Stimulated activated CD8-positive, alpha-beta memory T cell treated with anti-CD3 and anti-CD28 coated beads, Interleukin-15, amount 100 ng/mL, for 1 hour (primary cell): ENCODE results near the gene PUS1.

Experiments
- DNase-seq: peaks from one replicate; pipeline ENCODE4 v3.0.0-alpha.2; 2020; ENCODE audit warnings: low read depth

Gene PUS1

DNA sequence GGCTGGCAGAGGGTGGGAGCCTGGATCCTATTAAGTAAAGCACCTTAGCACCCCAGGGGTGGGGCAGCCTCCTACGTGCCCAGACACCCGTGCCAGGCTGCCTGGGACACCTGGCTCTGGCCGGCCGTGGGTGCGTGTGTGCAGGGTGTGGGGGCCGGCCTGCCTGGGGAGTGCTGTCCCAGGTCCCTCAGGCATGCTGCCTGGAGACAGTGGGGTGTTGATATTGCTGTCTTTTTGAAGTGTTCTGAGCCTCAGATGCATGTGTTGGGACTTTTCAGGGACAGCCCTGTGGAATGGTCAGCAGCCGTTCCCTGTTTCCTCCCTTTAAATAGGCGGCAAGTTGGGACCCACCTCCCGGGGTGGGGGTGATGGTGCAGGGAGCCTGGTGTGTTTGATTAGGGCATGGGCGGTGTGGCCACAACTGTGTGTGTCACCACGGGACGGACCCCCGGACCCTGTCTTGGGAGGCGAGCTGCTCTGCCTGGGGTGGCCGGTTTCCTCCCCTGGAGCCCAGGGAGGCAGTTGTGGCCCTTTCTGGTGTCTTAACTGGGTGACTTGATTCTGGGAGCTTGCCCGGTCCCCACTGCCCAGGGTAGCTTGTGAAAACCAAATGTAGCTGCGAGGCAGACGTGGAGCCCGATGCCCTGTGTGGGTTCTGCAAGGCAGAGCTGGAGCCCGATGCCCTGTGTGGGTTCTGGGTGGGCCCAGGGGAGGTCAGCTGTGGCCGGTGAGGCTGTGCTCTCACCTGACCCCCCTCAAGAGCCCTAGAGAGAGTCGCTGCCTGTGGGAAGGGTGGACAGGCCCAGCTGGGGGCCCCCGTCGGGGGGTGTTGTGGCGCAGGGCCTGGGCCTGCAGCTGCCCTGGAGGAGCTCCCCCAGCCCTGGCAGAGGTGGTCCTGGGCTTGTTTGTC lies 26.5 kb upstream of the PUS1 start:
- DNase-seq = no peak

DNA sequence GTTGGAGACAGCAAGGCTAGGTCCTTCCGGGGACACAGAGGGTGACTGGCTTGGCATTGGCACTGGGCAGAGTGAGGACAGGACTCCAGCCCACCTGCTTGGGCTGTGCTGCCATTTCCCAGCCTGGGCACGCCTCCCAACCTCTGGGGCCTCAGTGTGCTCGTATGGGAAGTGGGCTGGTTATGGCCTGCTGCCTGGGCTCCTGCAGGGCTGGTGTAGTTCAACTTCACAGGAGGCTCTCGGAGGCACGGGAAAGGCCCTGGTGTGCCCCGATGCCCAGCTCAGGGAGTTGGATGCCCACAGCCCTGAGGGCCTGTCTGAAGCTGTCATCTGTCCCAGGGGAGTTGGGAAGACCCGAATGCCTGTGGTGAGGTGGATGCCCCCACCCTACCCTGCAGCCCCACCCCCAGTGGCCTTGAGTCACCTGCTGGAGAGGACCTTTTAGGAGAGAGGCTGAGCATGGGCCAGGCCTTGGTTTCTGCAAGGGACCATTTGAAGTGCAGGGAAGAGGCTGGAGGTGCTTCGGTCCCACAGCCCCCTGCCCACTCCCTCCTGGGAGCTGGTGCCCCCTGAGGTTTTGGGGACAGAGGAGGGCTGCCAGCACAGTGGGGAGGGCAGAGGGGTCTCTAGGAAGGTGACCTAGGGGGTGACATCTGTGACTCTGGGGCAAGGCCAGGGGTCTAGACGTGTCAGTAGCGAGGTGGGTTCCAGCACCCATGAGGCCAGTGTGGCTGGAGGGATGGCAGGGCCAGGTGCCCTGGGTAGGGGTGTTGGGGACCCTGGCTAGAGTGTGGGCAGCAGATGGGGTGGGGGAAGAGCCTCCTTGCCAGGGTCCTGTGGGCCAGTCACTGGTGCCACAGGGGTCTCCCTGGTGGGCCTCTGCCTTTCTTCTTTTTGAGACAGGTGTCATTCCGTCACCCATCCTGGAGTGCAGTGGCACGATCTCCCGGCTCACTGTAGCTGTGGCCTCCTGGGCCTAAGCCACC lies 25.5 kb upstream of the PUS1 start:
- DNase-seq = no peak

- DNase-seq = no peak
Measured at GRCh38 chr12:131904346-131904745, 24.7 kb upstream of the PUS1 start.

- no peak for DNase-seq
Measured at GRCh38 chr12:131905081-131905629, 23.9 kb upstream of the PUS1 start.

DNA sequence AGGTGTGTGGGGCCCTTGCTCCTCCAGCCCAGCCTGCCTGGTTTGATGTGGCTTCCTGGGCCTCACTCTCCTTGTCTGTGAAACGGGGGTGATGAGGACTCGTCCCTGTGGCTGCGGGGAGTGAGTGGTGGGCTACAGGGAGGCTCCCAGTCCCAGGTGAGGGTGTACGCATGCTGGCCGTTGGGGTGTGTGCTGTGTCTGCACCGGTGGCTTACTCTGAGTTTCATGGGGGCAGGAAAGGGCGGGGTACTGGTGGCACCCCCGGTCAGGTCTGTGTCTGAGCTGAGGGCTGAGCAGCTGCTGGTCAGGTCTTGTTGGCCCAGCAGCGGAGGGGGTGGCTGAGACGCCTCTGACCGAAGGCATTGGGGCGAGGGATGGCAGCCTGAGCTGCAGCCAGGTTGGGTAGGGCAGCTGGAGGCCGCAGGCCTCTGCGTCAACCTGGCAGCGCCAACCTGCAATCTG lies 23.4 kb upstream of the PUS1 start:
- no peak for DNase-seq

GRCh38 chr12:131907379-131908091 lies 21.5 kb upstream of the PUS1 start:
- no peak for DNase-seq

DNA sequence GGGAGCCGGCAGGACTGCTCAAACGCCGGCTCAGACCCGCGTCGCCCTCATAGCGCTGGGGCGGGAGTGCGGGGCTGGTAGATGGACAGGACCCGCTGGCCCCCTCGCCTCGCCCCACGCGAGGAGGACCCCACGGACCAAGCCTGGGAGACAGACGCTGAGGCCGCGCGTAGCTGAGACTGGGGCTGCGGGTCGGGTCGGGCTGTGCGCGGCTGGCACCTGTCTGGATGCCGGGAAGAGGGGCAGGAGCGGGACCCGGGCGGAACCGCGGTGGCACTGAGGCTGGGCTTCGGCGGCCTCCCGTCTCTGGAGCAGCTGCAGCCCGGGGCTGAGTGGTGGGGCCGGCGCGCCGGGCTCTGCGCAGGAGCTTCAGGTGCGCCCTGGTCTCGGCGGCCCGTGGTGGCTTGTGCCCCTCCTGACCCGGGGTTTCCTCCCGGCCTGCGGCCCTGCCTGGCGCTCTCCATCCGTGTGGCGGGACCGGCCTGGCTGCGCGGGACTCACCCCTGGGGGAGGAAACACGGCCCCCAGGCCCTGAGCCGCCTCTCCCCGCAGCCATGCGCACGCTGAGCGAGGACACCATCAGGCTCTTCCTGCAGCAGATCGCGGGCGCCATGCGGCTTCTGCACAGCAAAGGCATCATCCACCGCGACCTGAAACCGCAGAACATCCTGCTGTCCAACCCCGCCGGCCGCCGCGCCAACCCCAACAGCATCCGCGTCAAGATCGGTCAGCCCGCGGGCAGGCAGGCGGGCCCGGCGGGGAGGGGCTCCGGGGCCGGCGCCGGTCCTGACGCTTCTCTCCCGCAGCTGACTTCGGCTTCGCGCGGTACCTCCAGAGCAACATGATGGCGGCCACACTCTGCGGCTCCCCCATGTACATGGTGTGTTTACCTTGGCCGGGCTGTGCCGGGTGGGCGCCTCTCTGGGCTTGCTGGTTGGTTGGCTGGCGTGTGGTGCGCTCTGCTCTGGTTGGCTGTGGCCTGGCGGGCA lies 20.7 kb upstream of the PUS1 start:
- no peak for DNase-seq

DNA sequence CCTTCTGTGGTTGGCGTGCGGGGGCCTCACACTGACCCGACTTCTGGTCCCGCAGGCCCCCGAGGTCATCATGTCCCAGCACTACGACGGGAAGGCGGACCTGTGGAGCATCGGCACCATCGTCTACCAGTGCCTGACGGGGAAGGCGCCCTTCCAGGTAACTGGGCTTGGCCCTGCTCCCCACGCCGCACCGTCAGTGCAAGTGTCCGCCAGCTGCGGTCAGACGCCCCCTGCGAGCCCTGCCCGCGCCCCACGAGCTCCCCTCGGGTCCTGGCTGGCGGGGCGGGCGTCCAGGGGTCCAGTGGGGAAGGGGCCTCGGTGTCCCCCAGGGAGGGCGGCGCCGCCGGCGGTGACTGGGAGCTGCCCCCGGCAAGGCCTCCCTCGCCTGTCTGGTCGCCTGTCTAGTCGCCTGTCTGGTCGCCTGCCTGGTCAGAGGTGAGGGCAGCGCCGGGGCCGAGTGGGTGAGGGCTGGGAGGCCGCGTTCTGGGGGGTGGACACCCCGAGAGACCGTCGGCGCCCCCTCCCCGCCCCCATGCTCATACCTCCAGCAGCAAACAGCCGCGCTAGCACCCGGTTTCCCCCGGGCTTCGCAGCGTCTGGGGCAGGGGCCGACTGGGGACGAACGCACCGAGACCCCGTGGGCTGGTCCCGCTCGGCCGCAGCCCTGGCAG lies 19.9 kb upstream of the PUS1 start:
- no peak for DNase-seq

GRCh38 chr12:131909752-131910219 lies 19.3 kb upstream of the PUS1 start:
- DNase-seq = no peak

- no peak for DNase-seq
Measured at GRCh38 chr12:131910302-131911027, 18.6 kb upstream of the PUS1 start.

DNA sequence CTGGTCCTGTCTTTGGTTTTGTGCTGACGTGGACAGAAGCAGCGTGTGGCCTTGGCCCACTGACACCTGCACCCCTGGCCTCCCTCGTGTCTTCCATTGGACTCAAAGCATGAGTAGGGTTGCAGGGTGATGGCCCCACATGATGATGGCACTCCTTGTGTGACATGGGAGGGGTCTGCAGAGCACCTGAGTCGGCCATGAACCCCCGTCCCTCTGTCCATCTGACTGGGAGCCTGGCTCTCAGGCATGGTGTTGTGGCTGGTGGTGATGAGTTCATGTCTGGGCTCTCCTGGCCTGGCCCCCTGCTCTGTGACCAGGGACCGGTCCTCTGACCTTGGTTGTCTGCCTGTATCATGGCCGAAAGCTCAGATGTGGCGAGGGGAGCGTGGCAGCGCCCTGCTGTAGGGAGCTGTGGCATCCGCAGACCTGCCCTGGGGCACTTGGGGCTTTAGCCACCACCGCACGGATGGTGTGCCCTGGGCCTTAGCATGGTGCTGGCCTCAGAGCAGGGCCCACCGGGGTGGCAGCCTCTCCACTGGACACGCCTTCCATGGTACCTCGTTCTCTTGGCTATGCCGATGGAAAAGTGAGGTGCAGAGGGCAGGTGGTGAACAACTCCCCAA lies 17.9 kb upstream of the PUS1 start:
- no peak for DNase-seq

DNA sequence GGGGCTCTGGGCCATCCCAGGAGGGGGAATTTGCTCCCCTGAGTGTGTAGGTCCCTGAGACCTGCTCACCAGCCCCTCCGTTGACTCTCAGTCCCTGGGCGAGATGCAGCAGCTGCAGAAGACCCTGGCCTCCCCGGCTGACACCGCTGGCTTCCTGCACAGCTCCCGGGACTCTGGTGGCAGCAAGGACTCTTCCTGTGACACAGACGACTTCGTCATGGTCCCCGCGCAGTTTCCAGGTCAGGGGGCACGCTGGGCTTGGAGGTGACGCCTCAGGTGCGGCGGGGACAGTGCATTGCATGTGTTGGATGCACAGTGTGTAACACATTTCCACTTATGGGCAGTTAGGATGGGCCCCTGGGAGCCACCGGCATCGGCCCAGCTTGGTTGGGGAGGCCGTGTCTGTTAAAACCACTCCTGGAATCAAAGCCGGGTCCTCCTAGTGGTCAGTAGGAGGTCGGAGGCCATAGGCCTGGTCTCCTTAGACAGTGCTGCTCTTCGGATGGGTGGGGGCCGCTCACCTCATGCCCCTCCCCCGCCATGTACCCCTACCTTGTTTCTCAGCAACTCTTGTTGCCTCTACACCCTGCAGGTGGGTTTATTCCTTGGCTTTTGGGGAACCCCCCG lies 17.1 kb upstream of the PUS1 start:
- DNase-seq = no peak

GRCh38 chr12:131912518-131913274 lies 16.4 kb upstream of the PUS1 start:
- no peak for DNase-seq

DNA sequence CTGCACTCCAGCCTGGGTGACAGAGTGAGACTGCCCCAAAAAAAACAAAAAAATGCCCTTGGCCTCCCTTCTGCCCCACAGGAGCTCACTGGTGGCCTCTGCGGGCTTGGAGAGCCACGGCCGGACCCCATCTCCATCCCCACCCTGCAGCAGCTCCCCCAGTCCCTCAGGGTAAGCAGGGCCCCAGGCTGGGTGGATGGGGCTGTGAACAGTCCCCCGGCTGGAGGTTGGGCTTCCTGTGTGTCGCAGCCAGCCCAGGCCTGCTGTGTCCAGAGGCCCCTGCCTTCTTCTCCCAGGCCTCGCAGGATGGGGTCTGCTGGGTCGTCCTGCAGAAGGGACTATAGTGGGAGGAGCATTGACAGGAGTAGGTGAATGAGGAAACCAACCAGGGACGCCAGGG lies 15.4 kb upstream of the PUS1 start:
- DNase-seq = no peak

- no peak for DNase-seq
Measured at GRCh38 chr12:131914179-131914702, 14.8 kb upstream of the PUS1 start.

- DNase-seq = no peak
Measured at GRCh38 chr12:131915000-131915689, 13.9 kb upstream of the PUS1 start.

GRCh38 chr12:131915823-131916222 lies 13.3 kb upstream of the PUS1 start:
- DNase-seq = no peak
